GM12801 (cell line): ENCODE data around the gene CD82.

Experiments used
- TF ChIP-seq, protein P1 (sequence below): IDR thresholded peaks from one replicate; pipeline ENCODE4 v1.5.1; 2011; ENCODE audit warnings: control low read depth; ENCODE audit not compliant: insufficient read length; ENCODE audit errors: extremely low read depth

Gene CD82

GRCh38 chr11:44528581-44528980 lies 36.9 kb upstream of the CD82 start:
- TF ChIP-seq, protein P1, sequence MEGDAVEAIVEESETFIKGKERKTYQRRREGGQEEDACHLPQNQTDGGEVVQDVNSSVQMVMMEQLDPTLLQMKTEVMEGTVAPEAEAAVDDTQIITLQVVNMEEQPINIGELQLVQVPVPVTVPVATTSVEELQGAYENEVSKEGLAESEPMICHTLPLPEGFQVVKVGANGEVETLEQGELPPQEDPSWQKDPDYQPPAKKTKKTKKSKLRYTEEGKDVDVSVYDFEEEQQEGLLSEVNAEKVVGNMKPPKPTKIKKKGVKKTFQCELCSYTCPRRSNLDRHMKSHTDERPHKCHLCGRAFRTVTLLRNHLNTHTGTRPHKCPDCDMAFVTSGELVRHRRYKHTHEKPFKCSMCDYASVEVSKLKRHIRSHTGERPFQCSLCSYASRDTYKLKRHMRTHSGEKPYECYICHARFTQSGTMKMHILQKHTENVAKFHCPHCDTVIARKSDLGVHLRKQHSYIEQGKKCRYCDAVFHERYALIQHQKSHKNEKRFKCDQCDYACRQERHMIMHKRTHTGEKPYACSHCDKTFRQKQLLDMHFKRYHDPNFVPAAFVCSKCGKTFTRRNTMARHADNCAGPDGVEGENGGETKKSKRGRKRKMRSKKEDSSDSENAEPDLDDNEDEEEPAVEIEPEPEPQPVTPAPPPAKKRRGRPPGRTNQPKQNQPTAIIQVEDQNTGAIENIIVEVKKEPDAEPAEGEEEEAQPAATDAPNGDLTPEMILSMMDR: no peak

DNA sequence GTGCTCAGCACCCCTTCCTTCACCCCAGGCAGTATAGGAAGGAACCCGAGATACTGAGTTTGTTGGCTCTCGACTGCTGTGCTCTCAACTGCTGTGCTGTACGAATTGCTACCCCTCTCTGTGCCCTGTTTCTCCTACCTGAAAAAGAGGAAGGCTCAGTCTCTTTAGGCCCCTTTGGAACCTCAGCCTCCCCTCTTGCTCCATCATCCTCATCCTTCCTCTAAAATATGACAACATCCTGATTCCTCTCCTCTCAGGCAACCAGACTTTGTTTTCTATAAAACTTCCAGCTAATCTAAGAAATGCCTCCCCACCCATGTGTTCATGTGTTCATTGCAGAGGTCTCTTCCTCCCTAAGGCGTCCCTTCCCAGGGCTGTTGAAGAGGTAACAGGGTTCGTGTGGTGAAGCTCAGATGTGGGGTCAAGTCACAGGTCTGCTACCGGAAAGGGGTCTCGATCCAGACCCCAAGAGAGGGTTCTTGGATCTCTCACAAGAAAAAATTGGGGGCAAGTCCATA lies 35.5 kb upstream of the CD82 start:
- TF ChIP-seq, protein P1: no peak

DNA sequence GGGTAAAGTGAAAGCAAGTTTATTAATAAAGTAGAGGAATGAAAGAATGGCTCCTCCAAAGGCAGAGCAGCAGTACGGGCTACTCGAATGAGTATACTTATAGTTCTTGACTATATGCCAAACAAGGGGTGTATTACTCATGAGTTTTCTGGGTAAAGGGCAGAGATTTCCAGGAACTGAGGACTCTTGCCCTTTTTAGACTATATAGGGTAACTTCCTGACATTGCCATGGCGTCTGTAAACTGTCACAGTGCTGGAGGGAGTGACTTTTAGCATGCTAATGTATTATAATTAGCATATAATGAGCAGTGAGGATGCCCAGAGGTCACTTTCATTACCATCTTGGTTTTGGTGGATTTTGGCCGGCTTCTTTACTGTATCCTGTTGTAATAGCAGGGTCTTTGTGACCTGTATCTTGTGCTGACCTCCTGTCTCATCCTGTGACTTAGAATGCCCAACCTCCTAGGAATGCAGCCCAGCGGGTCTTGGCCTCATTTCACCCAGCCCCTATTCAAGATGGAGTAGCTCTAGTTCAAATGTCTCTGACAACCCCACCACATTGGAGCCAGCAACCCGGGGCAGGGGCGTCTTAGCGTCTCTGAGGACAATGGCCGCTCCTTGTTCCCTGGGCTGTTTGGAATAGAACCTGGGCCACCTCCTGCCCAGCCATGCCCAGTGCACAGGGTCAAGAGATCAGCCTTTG lies 34.9 kb upstream of the CD82 start:
- TF ChIP-seq, protein P1: no peak

DNA sequence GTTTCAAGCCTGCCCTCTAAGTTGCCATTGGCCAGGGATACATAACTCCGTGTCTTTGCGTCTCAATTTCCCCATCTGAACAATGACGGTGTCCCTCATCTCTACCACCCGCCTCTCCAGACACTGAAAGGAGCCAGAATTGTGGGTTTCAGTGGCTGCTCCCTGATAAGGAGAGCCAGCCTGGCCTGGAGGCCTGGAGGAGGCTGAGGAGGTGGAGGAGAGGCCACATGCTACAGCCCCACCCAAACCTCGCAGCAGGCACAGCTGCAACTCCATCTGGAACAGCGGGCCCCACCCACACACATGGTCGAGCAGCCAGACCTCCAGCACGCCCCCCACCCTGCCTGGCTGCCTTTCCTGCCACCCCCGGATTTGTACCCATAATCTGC lies 34.4 kb upstream of the CD82 start:
- TF ChIP-seq, protein P1: no peak

DNA sequence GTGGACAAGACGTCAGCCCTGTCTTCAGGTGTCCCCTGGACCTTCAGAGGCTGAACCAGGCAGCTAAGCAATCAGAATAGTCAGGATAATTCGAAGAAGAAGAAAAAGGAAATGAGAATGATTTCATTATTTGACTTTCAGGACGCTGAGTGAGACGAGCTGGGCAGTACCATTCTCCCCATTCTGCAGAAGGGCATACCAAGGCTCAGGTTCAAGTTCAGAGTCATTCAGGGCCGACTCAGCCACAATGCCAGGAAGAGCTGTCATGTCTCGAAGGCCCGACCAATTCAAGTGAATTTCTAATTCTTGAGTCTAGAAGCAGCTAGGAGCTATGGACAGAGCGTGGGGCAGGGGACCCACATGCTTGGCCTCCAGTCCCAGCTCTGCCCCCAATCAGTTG lies 33.8 kb upstream of the CD82 start:
- TF ChIP-seq, protein P1: no peak

DNA sequence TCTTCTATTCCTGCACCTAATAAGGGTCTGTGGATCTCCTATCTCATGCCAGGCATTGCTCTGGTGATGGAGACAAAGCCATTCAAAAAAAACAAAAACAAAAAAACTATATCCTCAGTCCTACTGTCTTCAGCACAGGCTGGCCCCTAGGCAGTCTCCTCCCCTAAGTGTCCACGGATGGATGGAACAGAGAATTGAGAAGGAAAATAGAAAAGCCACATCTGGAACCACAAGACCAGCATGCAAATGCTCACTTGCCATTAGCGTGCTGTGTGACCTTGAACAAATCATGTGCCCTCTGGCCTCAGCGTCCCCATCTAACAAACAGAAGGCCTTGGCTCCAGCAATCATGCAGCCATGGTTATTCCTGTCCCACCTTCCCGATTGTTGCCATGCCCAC lies 32.7 kb upstream of the CD82 start:
- TF ChIP-seq, protein P1: no peak

DNA sequence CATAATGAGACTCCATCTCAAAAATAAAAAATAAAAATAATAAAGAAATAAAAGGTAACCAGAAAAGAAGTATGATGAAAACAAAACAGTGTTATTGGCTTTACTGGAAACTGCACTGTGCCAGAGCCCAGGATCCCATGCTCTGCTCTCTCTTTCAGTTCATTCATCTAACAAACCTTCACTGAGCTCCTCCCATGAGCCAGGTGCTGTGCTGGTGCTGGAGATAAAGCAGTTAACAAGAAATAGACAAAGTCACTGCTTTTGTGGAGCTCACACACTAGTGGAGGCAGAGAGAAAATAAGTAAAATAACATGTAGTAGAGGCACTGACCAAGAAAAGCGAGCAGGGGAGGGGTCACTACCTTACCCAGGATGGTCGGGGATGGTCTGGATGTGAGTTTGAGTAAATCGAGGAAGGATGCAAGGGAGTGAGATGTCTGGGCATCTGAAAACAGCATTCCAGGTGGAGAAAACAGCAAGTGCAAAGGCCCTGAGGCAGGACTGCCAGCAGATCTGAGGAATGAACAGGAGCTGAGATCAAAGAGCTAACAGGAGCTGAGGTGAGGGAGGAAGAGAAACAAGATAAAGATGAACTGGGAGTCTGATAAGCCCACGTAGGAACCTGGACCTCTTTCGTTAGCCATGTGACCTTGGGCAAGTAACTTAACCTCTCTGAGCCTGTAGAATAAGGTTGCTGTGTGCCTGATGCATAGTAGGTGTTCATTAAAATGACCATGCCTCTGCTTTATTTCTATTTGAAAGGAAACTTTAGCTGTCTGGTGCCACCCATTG lies 31.3 kb upstream of the CD82 start:
- TF ChIP-seq, protein P1: no peak
